ENCODE results near the gene RNASE13.
A peak's percentile ranks its signal among the peaks of the same experiment; 100 is the strongest.

Gene RNASE13

GRCh38 chr14:21034707-21035106 lies at the start of gene RNASE13:
TSS of gene RNASE13 (minus strand) at chr14:21034807. CDS start at chr14:21034288, 519 bp downstream.
- H3K9me3 Mint-ChIP-seq = no peaks in the 10 kb centered on the region
- DNase-seq (no peak), ATAC-seq (no peak)
- H3K4me3 Mint-ChIP-seq = no peak within 1 kb of the TSS
- H3K27me3 Mint-ChIP-seq = no peaks in the 10 kb centered on the region
- H3K4me1 Mint-ChIP-seq = no peaks in the 10 kb centered on the region
- no peak within 1 kb of the TSS for H3K27ac Mint-ChIP-seq

GRCh38 chr14:21084396-21084795 lies 49.8 kb upstream of the RNASE13 start:
- peak overlapping the region in 1 of 2 donors; percentile 46 for H3K27ac Mint-ChIP-seq
- no peaks in the 10 kb centered on the region for H3K27me3 Mint-ChIP-seq
- peaks cover 18% of the 10 kb centered on the region for H3K4me1 Mint-ChIP-seq
- no peaks in the 10 kb centered on the region for H3K9me3 Mint-ChIP-seq
- ATAC-seq (no peak), DNase-seq (no peak)
- no peak overlapping the region for H3K4me3 Mint-ChIP-seq

GRCh38 chr14:21083565-21084325 lies 49.1 kb upstream of the RNASE13 start:
- DNase-seq (no peak), ATAC-seq (no peak)
- no peak overlapping the region for H3K4me3 Mint-ChIP-seq
- H3K4me1 Mint-ChIP-seq = peaks cover 18% of the 10 kb centered on the region
- H3K27ac Mint-ChIP-seq = no peak overlapping the region
- no peaks in the 10 kb centered on the region for H3K27me3 Mint-ChIP-seq
- no peaks in the 10 kb centered on the region for H3K9me3 Mint-ChIP-seq

GRCh38 chr14:21081521-21082142 lies 47.0 kb upstream of the RNASE13 start:
- ATAC-seq (peak; percentile 39), DNase-seq (no peak)
- no peaks in the 10 kb centered on the region for H3K27me3 Mint-ChIP-seq

GRCh38 chr14:21078726-21079125 lies 44.1 kb upstream of the RNASE13 start:
- ATAC-seq (no peak), DNase-seq (no peak)
- no peak overlapping the region for H3K27ac Mint-ChIP-seq
- H3K27me3 Mint-ChIP-seq = peaks cover 3% of the 10 kb centered on the region
- no peaks in the 10 kb centered on the region for H3K4me1 Mint-ChIP-seq
- H3K9me3 Mint-ChIP-seq = no peaks in the 10 kb centered on the region
- H3K4me3 Mint-ChIP-seq = no peak overlapping the region

More at GRCh38 chr14:21081521-21082142, 47.0 kb upstream of the RNASE13 start:
- H3K4me3 Mint-ChIP-seq = no peak overlapping the region
- H3K27ac Mint-ChIP-seq = peak overlapping the region in 1 of 2 donors; percentile 10
- no peaks in the 10 kb centered on the region for H3K9me3 Mint-ChIP-seq
- peaks cover 3% of the 10 kb centered on the region for H3K4me1 Mint-ChIP-seq

GRCh38 chr14:21078287-21078686 lies 43.7 kb upstream of the RNASE13 start:
- H3K4me3 Mint-ChIP-seq = no peak overlapping the region
- H3K4me1 Mint-ChIP-seq = no peaks in the 10 kb centered on the region
- DNase-seq (no peak), ATAC-seq (no peak)
- H3K9me3 Mint-ChIP-seq = no peaks in the 10 kb centered on the region
- H3K27me3 Mint-ChIP-seq = peaks cover 7% of the 10 kb centered on the region
- no peak overlapping the region for H3K27ac Mint-ChIP-seq

GRCh38 chr14:21077672-21078071 lies 43.1 kb upstream of the RNASE13 start:
- Mint-ChIP-seq H3K27ac (peak overlapping the region in 1 of 2 donors; percentile 77), H3K9me3 (no peaks in the 10 kb centered on the region), H3K4me3 (no peak overlapping the region), H3K4me1 (no peaks in the 10 kb centered on the region), H3K27me3 (peaks cover 13% of the 10 kb centered on the region)
- no peak for DNase-seq
- ATAC-seq = no peak

- ATAC-seq (no peak), DNase-seq (no peak)
- no peak overlapping the region for H3K27ac Mint-ChIP-seq
- H3K4me3 Mint-ChIP-seq = no peak overlapping the region
- H3K4me1 Mint-ChIP-seq = peaks cover 17% of the 10 kb centered on the region
- H3K9me3 Mint-ChIP-seq = no peaks in the 10 kb centered on the region
- peaks cover 31% of the 10 kb centered on the region for H3K27me3 Mint-ChIP-seq
Measured at GRCh38 chr14:21075719-21076437, 41.3 kb upstream of the RNASE13 start.

- no peaks in the 10 kb centered on the region for H3K9me3 Mint-ChIP-seq
- no peak overlapping the region for H3K4me3 Mint-ChIP-seq
- DNase-seq (no peak), ATAC-seq (no peak)
- peaks cover 44% of the 10 kb centered on the region for H3K27me3 Mint-ChIP-seq
- H3K27ac Mint-ChIP-seq = no peak overlapping the region
- peaks cover 26% of the 10 kb centered on the region for H3K4me1 Mint-ChIP-seq
Measured at GRCh38 chr14:21074398-21075272, 40.0 kb upstream of the RNASE13 start.

- DNase-seq (no peak), ATAC-seq (no peak)
- H3K9me3 Mint-ChIP-seq = no peaks in the 10 kb centered on the region
- H3K4me1 Mint-ChIP-seq = peaks cover 33% of the 10 kb centered on the region
- no peak overlapping the region for H3K27ac Mint-ChIP-seq
- H3K4me3 Mint-ChIP-seq = no peak overlapping the region
- peaks cover 51% of the 10 kb centered on the region for H3K27me3 Mint-ChIP-seq
Measured at GRCh38 chr14:21073921-21074320, 39.3 kb upstream of the RNASE13 start.

GRCh38 chr14:21072781-21073339 lies 38.3 kb upstream of the RNASE13 start:
- H3K27me3 Mint-ChIP-seq = peaks cover 62% of the 10 kb centered on the region
- no peak overlapping the region for H3K4me3 Mint-ChIP-seq

GRCh38 chr14:21072031-21072473 lies 37.4 kb upstream of the RNASE13 start:
- no peak overlapping the region for H3K27ac Mint-ChIP-seq
- no peak for ATAC-seq

More at GRCh38 chr14:21072781-21073339, 38.3 kb upstream of the RNASE13 start:
- H3K27ac Mint-ChIP-seq = no peak overlapping the region
- DNase-seq = no peak
- no peak for ATAC-seq
- no peaks in the 10 kb centered on the region for H3K9me3 Mint-ChIP-seq
- peaks cover 39% of the 10 kb centered on the region for H3K4me1 Mint-ChIP-seq

GRCh38 chr14:21071225-21072030 lies 36.8 kb upstream of the RNASE13 start:
- H3K9me3 Mint-ChIP-seq = no peaks in the 10 kb centered on the region
- DNase-seq (peak; percentile 39 to 65), ATAC-seq (peak; percentile 73)
- H3K27me3 Mint-ChIP-seq = peaks cover 76% of the 10 kb centered on the region
- peak overlapping the region; percentile 79 to 88 for H3K4me3 Mint-ChIP-seq
- peaks cover 39% of the 10 kb centered on the region for H3K4me1 Mint-ChIP-seq
- peak overlapping the region in 1 of 2 donors; percentile 72 for H3K27ac Mint-ChIP-seq

More at GRCh38 chr14:21072031-21072473, 37.4 kb upstream of the RNASE13 start:
- Mint-ChIP-seq H3K9me3 (no peaks in the 10 kb centered on the region), H3K4me1 (peaks cover 39% of the 10 kb centered on the region), H3K27me3 (peaks cover 70% of the 10 kb centered on the region), H3K4me3 (peak overlapping the region in 1 of 2 donors; percentile 88)
- DNase-seq = no peak
